Measurements from ENCODE around the gene ACAP3.

ACAP3 gene

GRCh38 chr1:1349256-1350012 is 41.7 kb upstream of the ACAP3 start, which contains the start of gene DVL1:
DVL1 (minus strand) TSS chr1:1349418; CDS start chr1:1349065, 353 bp downstream.
- peak within 1 kb of the TSS; percentile 64 for H3K27ac ChIP-seq
- H3K36me3 ChIP-seq, result no peaks in the 10 kb centered on the region
- peaks cover 48% of the 10 kb centered on the region for H3K27me3 ChIP-seq
- no peaks in the 10 kb centered on the region for H3K9me3 ChIP-seq
- peak; percentile 47 for TF ChIP-seq CTCF (IDR thresholded peaks at IDR 0.05)
- H3K4me1 ChIP-seq (ENCODE audit: control insufficient read depth in 1 of 2, insufficient read depth in 1 of 2, low read depth in 1 of 2, low read length in 1 of 2), result peaks cover 9% of the 10 kb centered on the region in 2 experiments
- peak within 1 kb of the TSS; percentile 70 to 75 for H3K4me3 ChIP-seq (ENCODE audit: low read depth in 1 of 2, low read length in 1 of 2)

GRCh38 chr1:1348420-1349255 is 40.9 kb upstream of the ACAP3 start:
- Histone ChIP-seq H3K4me1 (ENCODE audit: control insufficient read depth in 1 of 2, insufficient read depth in 1 of 2, low read depth in 1 of 2, low read length in 1 of 2) (peaks cover 9% of the 10 kb centered on the region in 2 experiments), H3K27me3 (peaks cover 40% of the 10 kb centered on the region), H3K4me3 (ENCODE audit: low read depth in 1 of 2, low read length in 1 of 2) (peak overlapping the region; percentile 62 to 70), H3K36me3 (no peaks in the 10 kb centered on the region), H3K9me3 (no peaks in the 10 kb centered on the region), H3K27ac (no peak overlapping the region)
- no peak for TF ChIP-seq CTCF (IDR thresholded peaks at IDR 0.05)

- Histone ChIP-seq H3K4me3 (ENCODE audit: low read depth in 1 of 2, low read length in 1 of 2) (peak overlapping the region in 1 of 2 experiments; percentile 62), H3K9me3 (no peaks in the 10 kb centered on the region), H3K27me3 (peaks cover 32% of the 10 kb centered on the region), H3K36me3 (no peaks in the 10 kb centered on the region), H3K4me1 (ENCODE audit: control insufficient read depth in 1 of 2, insufficient read depth in 1 of 2, low read depth in 1 of 2, low read length in 1 of 2) (peaks cover 9% of the 10 kb centered on the region in 2 experiments), H3K27ac (no peak overlapping the region)
- TF ChIP-seq CTCF (IDR thresholded peaks at IDR 0.05), result no peak
Observed at GRCh38 chr1:1347663-1348419, 40.1 kb upstream of the ACAP3 start.

GRCh38 chr1:1347026-1347595 is 39.4 kb upstream of the ACAP3 start:
- H3K4me3 ChIP-seq (ENCODE audit: low read depth in 1 of 2, low read length in 1 of 2), result no peak overlapping the region
- H3K27ac ChIP-seq, result no peak overlapping the region
- peaks cover 9% of the 10 kb centered on the region in 2 experiments for H3K4me1 ChIP-seq (ENCODE audit: control insufficient read depth in 1 of 2, insufficient read depth in 1 of 2, low read depth in 1 of 2, low read length in 1 of 2)

More at GRCh38 chr1:1347026-1347595, 39.4 kb upstream of the ACAP3 start:
- TF ChIP-seq CTCF (IDR thresholded peaks at IDR 0.05), result no peak
- no peaks in the 10 kb centered on the region for H3K9me3 ChIP-seq
- H3K27me3 ChIP-seq, result peaks cover 24% of the 10 kb centered on the region
- no peaks in the 10 kb centered on the region for H3K36me3 ChIP-seq
